ENCODE results near the gene EPHA7.

DNA sequence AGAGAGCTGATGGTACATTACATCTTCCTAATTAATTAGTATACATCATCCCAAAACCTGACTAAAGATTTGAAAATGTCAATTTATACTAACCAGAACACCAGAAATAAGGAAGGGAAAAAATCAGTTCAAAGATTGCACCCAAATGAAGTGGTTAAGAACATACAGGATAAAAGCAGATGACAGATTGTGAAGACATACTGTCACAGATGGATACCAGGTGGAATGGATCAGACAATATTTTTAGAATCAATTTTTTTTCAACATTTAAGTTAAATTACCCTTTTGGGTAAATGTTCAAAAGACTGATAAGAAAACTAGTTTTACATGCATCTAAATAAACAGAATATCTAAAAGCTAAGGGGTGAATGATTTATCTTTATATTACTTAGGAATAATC lies 47.6 kb downstream of the EPHA7 start:
- TF ChIP-seq, protein P1, sequence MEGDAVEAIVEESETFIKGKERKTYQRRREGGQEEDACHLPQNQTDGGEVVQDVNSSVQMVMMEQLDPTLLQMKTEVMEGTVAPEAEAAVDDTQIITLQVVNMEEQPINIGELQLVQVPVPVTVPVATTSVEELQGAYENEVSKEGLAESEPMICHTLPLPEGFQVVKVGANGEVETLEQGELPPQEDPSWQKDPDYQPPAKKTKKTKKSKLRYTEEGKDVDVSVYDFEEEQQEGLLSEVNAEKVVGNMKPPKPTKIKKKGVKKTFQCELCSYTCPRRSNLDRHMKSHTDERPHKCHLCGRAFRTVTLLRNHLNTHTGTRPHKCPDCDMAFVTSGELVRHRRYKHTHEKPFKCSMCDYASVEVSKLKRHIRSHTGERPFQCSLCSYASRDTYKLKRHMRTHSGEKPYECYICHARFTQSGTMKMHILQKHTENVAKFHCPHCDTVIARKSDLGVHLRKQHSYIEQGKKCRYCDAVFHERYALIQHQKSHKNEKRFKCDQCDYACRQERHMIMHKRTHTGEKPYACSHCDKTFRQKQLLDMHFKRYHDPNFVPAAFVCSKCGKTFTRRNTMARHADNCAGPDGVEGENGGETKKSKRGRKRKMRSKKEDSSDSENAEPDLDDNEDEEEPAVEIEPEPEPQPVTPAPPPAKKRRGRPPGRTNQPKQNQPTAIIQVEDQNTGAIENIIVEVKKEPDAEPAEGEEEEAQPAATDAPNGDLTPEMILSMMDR (IDR thresholded peaks at IDR 0.05): no peak
- no peak for TF ChIP-seq POLR2A (IDR thresholded peaks at IDR 0.05)

All from breast epithelium (tissue), 3 donors.